GM12891 (cell line): Measurements from ENCODE around the gene CYP27A1.

ENCODE experiments used
- POLR2A ChIP-seq: IDR thresholded peaks from 2 replicates; pipeline ENCODE4 v1.6.1; 2011; ENCODE audit warnings: low read depth, low read length, control low read depth
- POLR2AphosphoS5 ChIP-seq: IDR thresholded peaks from 2 replicates; pipeline ENCODE4 v1.6.1; 2011; ENCODE audit warnings: low read depth, low read length, control low read depth

- no peak for TF ChIP-seq POLR2A
- no peak for TF ChIP-seq POLR2AphosphoS5
Measured at GRCh38 chr2:218821605-218822211, 39.8 kb downstream of the CYP27A1 start.
